Stimulated activated CD8-positive, alpha-beta memory T cell treated with anti-CD3 and anti-CD28 coated beads, Interleukin-12 subunit alpha, Interleukin-12 subunit beta, amount 100 ng/mL, for 24 hours (primary cell): ENCODE results near the gene GASK1A.
"Not testable (repeated sequence)": the region's sequence is repeated elsewhere in the genome, so short reads cannot be mapped to it uniquely, and the experiment has no call there.

Source experiments
- DNase-seq: peaks from one replicate; pipeline ENCODE4 v3.0.0-alpha.2; 2020; ENCODE audit errors: extremely low read depth

The GASK1A gene

GRCh38 chr3:43062040-43062563 is 83.0 kb downstream of the GASK1A start:
- DNase-seq: no peak

GRCh38 chr3:43062564-43063040 is 83.5 kb downstream of the GASK1A start:
- DNase-seq: no peak

GRCh38 chr3:43063114-43063513 is 84.0 kb downstream of the GASK1A start:
- DNase-seq: no peak

- DNase-seq: not testable (repeated sequence)
These were observed 91.6 kb downstream of the GASK1A start for GRCh38 chr3:43070670-43071069.

- no peak for DNase-seq
These were observed 92.3 kb downstream of the GASK1A start for GRCh38 chr3:43071313-43071893.

- no peak for DNase-seq
These were observed 93.2 kb downstream of the GASK1A start for GRCh38 chr3:43072361-43072760.

GRCh38 chr3:43073116-43073835 is 94.2 kb downstream of the GASK1A start:
- DNase-seq: no peak

- no peak for DNase-seq
These were observed 94.7 kb downstream of the GASK1A start for GRCh38 chr3:43073836-43074220.

GRCh38 chr3:43074482-43074881 is 95.4 kb downstream of the GASK1A start:
- DNase-seq: no peak

GRCh38 chr3:43074901-43075689 is 96.0 kb downstream of the GASK1A start:
- no peak for DNase-seq

- DNase-seq: no peak
These were observed 97.0 kb downstream of the GASK1A start for GRCh38 chr3:43075904-43076661.

GRCh38 chr3:43076857-43077256 is 97.7 kb downstream of the GASK1A start:
- DNase-seq: no peak

- DNase-seq: no peak
These were observed 98.2 kb downstream of the GASK1A start for GRCh38 chr3:43077261-43077660.

- DNase-seq: no peak
These were observed 98.6 kb downstream of the GASK1A start for GRCh38 chr3:43077707-43078106.

- no peak for DNase-seq
These were observed 100.6 kb downstream of the GASK1A start for GRCh38 chr3:43079536-43080332.

GRCh38 chr3:43080726-43081568 is 101.8 kb downstream of the GASK1A start:
- no peak for DNase-seq

GRCh38 chr3:43081796-43082195 is 102.7 kb downstream of the GASK1A start:
- no peak for DNase-seq

- no peak for DNase-seq
These were observed 103.3 kb downstream of the GASK1A start for GRCh38 chr3:43082457-43082856.

GRCh38 chr3:43086460-43087165 is 107.5 kb downstream of the GASK1A start:
- no peak for DNase-seq
